Lower lobe of right lung (tissue), 2 donors: Measurements from ENCODE around the gene MNDA. TPM values are rescaled to one million over a fixed set of nuclear protein-coding genes. Genes with fewer than 3 reads are reported as not detected.

Source experiments
- ATAC-seq, 2 donors: fragments of 200-7000 bp; cut with Tn5 transposase; one replicate each; pipeline ENCODE4 v1.9.1; 2020 to 2022; ENCODE audit warnings: mild to moderate bottlenecking in 2 of 2, moderate library complexity in 2 of 2
- DNase-seq: peaks from one replicate; pipeline ENCODE4 v3.0.0-alpha.2; 2020
- H3K27ac ChIP-seq: fragments of 200-600 bp; one replicate; pipeline ENCODE4 v1.8.0; 2022
- H3K27me3 ChIP-seq: fragments of 200-600 bp; one replicate; pipeline ENCODE4 v1.8.0; 2022; ENCODE audit warnings: low read depth
- H3K36me3 ChIP-seq: fragments of 200-600 bp; one replicate; pipeline ENCODE4 v1.8.0; 2022; ENCODE audit warnings: mild to moderate bottlenecking
- H3K4me1 ChIP-seq: fragments of 200-600 bp; one replicate; pipeline ENCODE4 v1.8.0; 2022
- H3K4me3 ChIP-seq: fragments of 200-600 bp; one replicate; pipeline ENCODE4 v1.8.0; 2022; ENCODE audit warnings: mild to moderate bottlenecking
- H3K9me3 ChIP-seq: fragments of 200-600 bp; one replicate; pipeline ENCODE4 v1.8.0; 2022
- CTCF ChIP-seq: fragments of 200-600 bp; IDR thresholded peaks from one replicate; pipeline ENCODE4 v1.8.0; 2022; ENCODE audit warnings: antibody characterized with exemption, mild to moderate bottlenecking
- intact Hi-C: fragments of 100-400 bp; cut with DNase I; formaldehyde crosslinking; loops from one replicate; pipeline ENCODE4 v1.11.0; 2022
- long read RNA-seq: library from polyadenylated mRNA; unstranded; transcript quantifications from one replicate; pipeline ENCODE4 v2.0.0, GENCODE V29; 2021
- total RNA-seq: library from RNA; stranded (reverse); fragmentation: NEBNext Ultra II Directional; extraction: Animal tissue kit (Norgen Biotek cat#: 25700); gene quantifications from one replicate; pipeline ENCODE4 v1.2.1, GENCODE V29; 2021
- donor health status: DM: no; HTN: yes; CAD: no; lungs with severe emphysema.

The MNDA gene
- 84.3 TPM for total RNA-seq
- long read RNA-seq, transcript MNDA-201 (7 exons, 1,752 nt), result major isoform, 67 of 78 reads
- long read RNA-seq, partial matches to known transcripts, result 7 of 78 reads
- long read RNA-seq, other reads (novel, unspliced or antisense), result 2 of 78 reads

DNA sequence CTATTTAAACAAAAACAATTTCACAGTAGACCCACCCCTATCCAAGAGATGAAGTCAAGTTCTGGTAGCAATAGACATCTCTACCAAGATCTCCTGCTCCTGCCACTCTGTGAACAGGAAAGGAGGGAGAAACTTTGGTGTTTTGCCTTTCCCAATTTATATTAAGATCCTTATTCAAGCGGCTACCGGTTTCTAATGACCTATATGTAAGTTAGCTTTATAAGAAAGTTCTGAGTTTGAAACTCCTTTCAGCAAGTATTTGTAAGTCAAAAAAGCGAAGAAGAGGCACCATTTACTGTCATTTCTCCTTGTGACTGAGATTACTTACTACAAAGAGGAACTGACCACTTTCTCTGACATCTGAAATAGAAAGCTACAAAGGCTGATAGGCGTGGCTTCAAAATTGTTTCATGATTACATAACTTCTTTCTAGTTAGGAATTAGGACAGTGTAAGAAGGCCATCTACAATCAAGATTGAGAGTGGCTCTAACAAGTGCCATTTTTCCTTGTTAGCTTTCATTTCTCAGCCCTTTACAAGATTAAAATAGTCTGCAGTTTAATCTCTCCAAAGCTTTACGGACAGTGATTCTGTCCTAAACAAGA, at the start of gene MNDA:
Gene MNDA, plus strand, starts transcription at position 448 of the 604 bp plus-strand sequence. CDS start 10,803 bp downstream, outside the sequence.
- Histone ChIP-seq H3K27me3 (no peaks in the 10 kb centered on the region), H3K9me3 (no peaks in the 10 kb centered on the region), H3K36me3 (no peaks in the 10 kb centered on the region), H3K27ac (peak within 1 kb of the TSS; percentile 61), H3K4me1 (peaks cover 5% of the 10 kb centered on the region), H3K4me3 (peak within 1 kb of the TSS; percentile 38)
- ATAC-seq, result peak; percentile 68 to 81
- DNase-seq, result no peak
- no peak for TF ChIP-seq CTCF
- intact Hi-C loops, result no loop called here

DNA sequence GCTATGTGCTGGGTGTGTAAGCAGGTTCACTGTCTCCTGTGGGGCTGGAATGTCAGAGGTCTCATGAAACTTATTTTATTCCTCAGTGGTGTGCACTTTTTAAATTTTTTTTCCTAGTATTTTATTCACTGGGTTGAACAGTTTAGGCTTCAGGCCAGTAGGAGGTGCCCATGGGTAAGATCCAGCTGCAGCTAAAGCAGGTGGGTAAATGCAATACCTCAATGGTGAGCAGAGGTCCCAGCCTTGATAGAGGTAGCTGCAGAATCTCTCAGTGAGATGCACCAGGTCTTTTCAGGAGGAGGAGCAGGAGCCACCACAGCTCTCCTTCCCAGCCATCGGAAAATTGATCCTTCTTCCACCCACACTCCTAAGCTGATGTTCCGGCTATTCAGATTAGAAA, 37.5 kb upstream of the MNDA start:
- peak; percentile 40 for TF ChIP-seq CTCF
- no peaks in the 10 kb centered on the region for H3K4me1 ChIP-seq
- no peak overlapping the region for H3K4me3 ChIP-seq
- no peak overlapping the region for H3K27ac ChIP-seq
- no peak for DNase-seq
- no peaks in the 10 kb centered on the region for H3K9me3 ChIP-seq
- intact Hi-C loops, result no loop called here
- peak in 1 of 2 donors; percentile 51 for ATAC-seq
- no peaks in the 10 kb centered on the region for H3K27me3 ChIP-seq
- H3K36me3 ChIP-seq, result no peaks in the 10 kb centered on the region

DNA sequence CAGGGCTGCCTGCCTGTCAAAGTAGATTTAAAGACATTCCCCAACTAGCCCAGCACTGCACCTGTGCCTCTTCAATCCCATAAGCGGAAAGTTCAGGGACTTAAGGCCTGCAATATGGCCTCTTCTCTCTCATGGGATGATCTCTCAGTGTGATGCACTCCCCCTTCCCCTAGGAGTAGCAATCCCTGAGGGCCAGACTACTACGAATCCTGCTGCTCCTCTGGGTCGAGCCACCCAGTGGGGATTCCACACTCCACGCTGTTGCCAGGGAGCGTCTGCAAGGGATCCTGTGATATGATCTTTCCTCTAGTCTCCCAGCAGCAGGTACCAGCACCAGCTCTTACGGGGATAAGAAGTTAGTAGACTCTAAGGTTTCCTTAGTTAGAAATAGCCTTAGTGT, 36.9 kb upstream of the MNDA start:
- no peak overlapping the region for H3K27ac ChIP-seq

GRCh38 chr1:158798531-158798930, 32.6 kb upstream of the MNDA start:
- Histone ChIP-seq H3K36me3 (no peaks in the 10 kb centered on the region), H3K9me3 (no peaks in the 10 kb centered on the region), H3K4me1 (no peaks in the 10 kb centered on the region), H3K4me3 (no peak overlapping the region), H3K27ac (no peak overlapping the region), H3K27me3 (no peaks in the 10 kb centered on the region)
- no peak for ATAC-seq
- no peak for DNase-seq
- intact Hi-C loops, result no loop called here
- TF ChIP-seq CTCF, result no peak

More for the DNA sequence above, 36.9 kb upstream of the MNDA start:
- Histone ChIP-seq H3K27me3 (no peaks in the 10 kb centered on the region), H3K4me3 (no peak overlapping the region), H3K4me1 (no peaks in the 10 kb centered on the region), H3K36me3 (no peaks in the 10 kb centered on the region), H3K9me3 (no peaks in the 10 kb centered on the region)
- intact Hi-C loops, result no loop called here
- DNase-seq (no peak), ATAC-seq (no peak)
- no peak for TF ChIP-seq CTCF

GRCh38 chr1:158799689-158800088, 31.5 kb upstream of the MNDA start:
- ATAC-seq, result no peak
- intact Hi-C loops, result no loop called here
- H3K27ac ChIP-seq, result no peak overlapping the region

More at GRCh38 chr1:158799689-158800088, 31.5 kb upstream of the MNDA start:
- no peak for DNase-seq
- H3K9me3 ChIP-seq, result no peaks in the 10 kb centered on the region
- no peaks in the 10 kb centered on the region for H3K4me1 ChIP-seq
- no peak for TF ChIP-seq CTCF
- H3K4me3 ChIP-seq, result no peak overlapping the region
- no peaks in the 10 kb centered on the region for H3K36me3 ChIP-seq
- no peaks in the 10 kb centered on the region for H3K27me3 ChIP-seq
